WTC11 (cell line): ENCODE data around the gene SPATS2.

Experiments
- FOXJ3 ChIP-seq: sonication (generic); formaldehyde crosslinking; IDR thresholded peaks from 2 replicates; pipeline ENCODE4 v1.9.0; 2021; ENCODE audit warnings: missing genetic modification reagents, mild to moderate bottlenecking, borderline replicate concordance
- NFYB ChIP-seq: sonication (generic); formaldehyde crosslinking; conservative IDR thresholded peaks from 2 replicates; pipeline ENCODE4 v1.8.0; 2022; ENCODE audit warnings: low read depth, missing genetic modification reagents
- USF2 ChIP-seq: sonication (generic); formaldehyde crosslinking; IDR thresholded peaks from 2 replicates; pipeline ENCODE4 v1.8.1; 2023; ENCODE audit warnings: mild to moderate bottlenecking, missing genetic modification reagents, moderate library complexity
- TF ChIP-seq, protein P1 (sequence below): fragments of 250-450 bp; sonication (Bioruptor Pico); conservative IDR thresholded peaks from 2 replicates; pipeline ENCODE4 v1.9.0; 2021; ENCODE audit warnings: mild to moderate bottlenecking
- TF ChIP-seq, protein P2 (sequence below): sonication (generic); formaldehyde crosslinking; IDR thresholded peaks from 2 replicates; pipeline ENCODE4 v1.8.1; 2022; ENCODE audit warnings: low read depth, mild to moderate bottlenecking, moderate library complexity, missing genetic modification reagents, borderline replicate concordance
- TF ChIP-seq, protein P3 (sequence below): sonication (generic); formaldehyde crosslinking; IDR thresholded peaks from 2 replicates; pipeline ENCODE4 v1.8.0; 2022; ENCODE audit warnings: mild to moderate bottlenecking, missing genetic modification reagents
- TF ChIP-seq, protein P4 (sequence below): fragments of 200-600 bp; IDR thresholded peaks from 2 replicates; pipeline ENCODE4 v1.8.0; 2022; ENCODE audit warnings: antibody characterized with exemption

DNA sequence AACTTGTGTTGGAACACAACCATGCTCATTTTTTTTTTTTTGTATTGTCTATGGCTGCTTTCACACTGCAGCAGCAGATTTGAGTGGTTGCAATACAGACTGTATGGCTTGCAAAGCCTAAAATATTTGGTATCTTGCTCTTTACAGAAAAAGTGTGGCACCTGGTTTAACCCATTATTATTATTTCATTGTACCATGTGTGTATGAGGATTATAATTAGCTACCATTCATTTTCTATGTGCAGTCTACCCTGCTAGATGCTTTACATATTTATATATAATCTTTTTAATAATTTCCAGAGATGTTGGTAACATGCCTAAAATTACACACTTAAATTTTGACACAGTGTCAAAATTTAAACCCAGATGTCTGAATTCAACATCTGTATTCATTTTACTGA, 37.7 kb downstream of the SPATS2 start:
- TF ChIP-seq NFYB (no peak), FOXJ3 (CRISPR knock-in tag) (no peak), USF2 (CRISPR knock-in tag) (no peak)
- TF ChIP-seq, protein P1, sequence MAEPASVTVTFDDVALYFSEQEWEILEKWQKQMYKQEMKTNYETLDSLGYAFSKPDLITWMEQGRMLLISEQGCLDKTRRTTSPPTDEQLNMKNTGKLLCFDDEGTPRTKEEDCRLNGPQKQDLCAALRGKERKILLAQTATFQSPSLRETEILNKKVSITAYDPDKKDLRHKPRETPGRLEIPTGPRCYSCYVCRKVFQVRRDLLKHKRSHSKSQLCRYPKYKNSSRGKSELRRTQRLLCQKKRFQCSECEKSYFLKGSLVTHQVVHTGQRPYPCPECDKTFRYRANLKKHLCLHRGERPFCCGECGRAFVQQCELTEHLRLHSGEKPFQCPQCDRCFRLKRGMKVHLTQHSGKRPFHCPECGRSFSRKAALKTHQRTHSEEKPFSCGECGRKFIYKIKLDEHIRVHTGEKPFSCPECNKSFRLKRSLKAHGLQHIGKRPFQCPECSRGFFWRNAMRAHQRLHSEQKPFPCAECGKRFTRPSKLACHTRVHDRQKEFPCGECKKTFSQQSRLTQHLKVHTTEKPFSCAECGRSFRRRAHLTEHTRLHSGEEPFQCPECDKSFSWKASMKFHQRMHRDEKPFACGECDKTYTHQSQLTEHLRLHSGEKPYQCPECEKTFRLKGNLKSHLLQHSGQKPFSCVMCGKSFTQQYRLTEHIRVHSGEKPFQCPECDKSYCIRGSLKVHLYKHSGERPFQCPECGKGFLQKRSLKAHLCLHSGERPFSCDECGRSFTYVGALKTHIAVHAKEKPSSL: no peak
- TF ChIP-seq, protein P2, sequence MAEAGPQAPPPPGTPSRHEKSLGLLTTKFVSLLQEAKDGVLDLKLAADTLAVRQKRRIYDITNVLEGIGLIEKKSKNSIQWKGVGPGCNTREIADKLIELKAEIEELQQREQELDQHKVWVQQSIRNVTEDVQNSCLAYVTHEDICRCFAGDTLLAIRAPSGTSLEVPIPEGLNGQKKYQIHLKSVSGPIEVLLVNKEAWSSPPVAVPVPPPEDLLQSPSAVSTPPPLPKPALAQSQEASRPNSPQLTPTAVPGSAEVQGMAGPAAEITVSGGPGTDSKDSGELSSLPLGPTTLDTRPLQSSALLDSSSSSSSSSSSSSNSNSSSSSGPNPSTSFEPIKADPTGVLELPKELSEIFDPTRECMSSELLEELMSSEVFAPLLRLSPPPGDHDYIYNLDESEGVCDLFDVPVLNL (CRISPR knock-in tag): no peak
- TF ChIP-seq, protein P3, sequence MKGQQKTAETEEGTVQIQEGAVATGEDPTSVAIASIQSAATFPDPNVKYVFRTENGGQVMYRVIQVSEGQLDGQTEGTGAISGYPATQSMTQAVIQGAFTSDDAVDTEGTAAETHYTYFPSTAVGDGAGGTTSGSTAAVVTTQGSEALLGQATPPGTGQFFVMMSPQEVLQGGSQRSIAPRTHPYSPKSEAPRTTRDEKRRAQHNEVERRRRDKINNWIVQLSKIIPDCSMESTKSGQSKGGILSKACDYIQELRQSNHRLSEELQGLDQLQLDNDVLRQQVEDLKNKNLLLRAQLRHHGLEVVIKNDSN (CRISPR knock-in tag): no peak
- TF ChIP-seq, protein P4, sequence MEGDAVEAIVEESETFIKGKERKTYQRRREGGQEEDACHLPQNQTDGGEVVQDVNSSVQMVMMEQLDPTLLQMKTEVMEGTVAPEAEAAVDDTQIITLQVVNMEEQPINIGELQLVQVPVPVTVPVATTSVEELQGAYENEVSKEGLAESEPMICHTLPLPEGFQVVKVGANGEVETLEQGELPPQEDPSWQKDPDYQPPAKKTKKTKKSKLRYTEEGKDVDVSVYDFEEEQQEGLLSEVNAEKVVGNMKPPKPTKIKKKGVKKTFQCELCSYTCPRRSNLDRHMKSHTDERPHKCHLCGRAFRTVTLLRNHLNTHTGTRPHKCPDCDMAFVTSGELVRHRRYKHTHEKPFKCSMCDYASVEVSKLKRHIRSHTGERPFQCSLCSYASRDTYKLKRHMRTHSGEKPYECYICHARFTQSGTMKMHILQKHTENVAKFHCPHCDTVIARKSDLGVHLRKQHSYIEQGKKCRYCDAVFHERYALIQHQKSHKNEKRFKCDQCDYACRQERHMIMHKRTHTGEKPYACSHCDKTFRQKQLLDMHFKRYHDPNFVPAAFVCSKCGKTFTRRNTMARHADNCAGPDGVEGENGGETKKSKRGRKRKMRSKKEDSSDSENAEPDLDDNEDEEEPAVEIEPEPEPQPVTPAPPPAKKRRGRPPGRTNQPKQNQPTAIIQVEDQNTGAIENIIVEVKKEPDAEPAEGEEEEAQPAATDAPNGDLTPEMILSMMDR: no peak
